Sigmoid colon (tissue), 7 donors: ENCODE data around the gene PON2. TPM values are rescaled to one million over a fixed set of nuclear protein-coding genes. Genes with fewer than 3 reads are reported as not detected.

ENCODE experiments used
- polyA plus RNA-seq, 3 donors: library from polyadenylated mRNA; stranded (reverse); fragments of 200-250 nt; gene quantifications; one replicate each; pipeline ENCODE4 v1.2.3, GENCODE V29; 2013
- total RNA-seq, 4 donors: library from RNA; depleted of rRNA; stranded (reverse); fragments of >200 nt; gene quantifications; one replicate each; pipeline ENCODE4 v1.1.0, GENCODE V29; 2016
- donor health status: healthy with polysubstance abuse.
- donor health status: Bipolar disorder and iron deficiency.
- donor health status: healthy.

PON2 gene
- total and polyA plus RNA-seq, 7 donors: 37.2 to 103 (median 79.1) TPM

Other genes with a start within 250 kb of the PON2 start
- gene PON1, start 110.5 kb downstream of the PON2 start, total RNA-seq: under 1 TPM in 1 of 4 donors, not detected in 3; 0.16 TPM
- under 1 TPM in 1 of 3 donors, not detected in 2; 0.19 TPM for gene PON1, start 110.5 kb downstream of the PON2 start, polyA plus RNA-seq
- 1 to 10 TPM in 3 of 4 donors, under 1 TPM in 1; 0.68 to 1.7 (median 1.5) TPM for gene PON3, start 38.7 kb downstream of the PON2 start, total RNA-seq
- gene PON3, start 38.7 kb downstream of the PON2 start, polyA plus RNA-seq: 1 to 10 TPM; 1.8 to 2.3 (median 2.1) TPM
- gene ASB4, start 50.9 kb upstream of the PON2 start, total RNA-seq: not detected
- under 1 TPM in 1 of 3 donors, not detected in 2; 0.19 TPM for gene ASB4, start 50.9 kb upstream of the PON2 start, polyA plus RNA-seq
- 1,000 to 10,000 TPM in 1 of 4 donors, 100 to 1,000 TPM in 3; 254 to 1,066 (median 595) TPM for gene PDK4, start 161.5 kb upstream of the PON2 start, total RNA-seq
- 100 to 1,000 TPM in 1 of 3 donors, 10 to 100 TPM in 2; 38.4 to 162 (median 48.0) TPM for gene PDK4, start 161.5 kb upstream of the PON2 start, polyA plus RNA-seq